H9 (cell line): ENCODE measurements around the gene TGFBRAP1. TPM values are rescaled to one million over a fixed set of nuclear protein-coding genes. Genes with fewer than 3 reads are reported as not detected.

ENCODE experiments used
- DNase-seq: peaks from one replicate; pipeline ENCODE4 v3.0.0-alpha.2; 2017
- H2AFZ ChIP-seq: one replicate; pipeline ENCODE4 v1.6.1; 2013; ENCODE audit warnings: mild to moderate bottlenecking, low read length, control low read depth, moderate library complexity
- H2AK5ac ChIP-seq: 2 replicates; pipeline ENCODE4 v1.6.1; 2013; ENCODE audit warnings: low read length, control low read depth, mixed read lengths; ENCODE audit not compliant: insufficient read length
- H2BK120ac ChIP-seq: one replicate; pipeline ENCODE4 v1.6.1; 2013; ENCODE audit warnings: low read depth, mild to moderate bottlenecking, low read length, control low read depth, inconsistent platforms; ENCODE audit not compliant: poor library complexity, severe bottlenecking
- H2BK12ac ChIP-seq: 2 replicates; pipeline ENCODE4 v1.6.1; 2013; ENCODE audit warnings: low read length, control low read depth, mixed read lengths, low read depth; ENCODE audit not compliant: insufficient read length
- H2BK15ac ChIP-seq: 2 replicates; pipeline ENCODE4 v1.6.1; 2013; ENCODE audit warnings: low read depth, low read length, control low read depth
- H2BK20ac ChIP-seq: one replicate; pipeline ENCODE4 v1.6.1; 2013; ENCODE audit warnings: low read depth, mild to moderate bottlenecking, low read length, control low read depth, inconsistent platforms; ENCODE audit not compliant: poor library complexity, severe bottlenecking
- H2BK5ac ChIP-seq: 2 replicates; pipeline ENCODE4 v1.6.1; 2013; ENCODE audit warnings: low read length, control low read depth, mixed read lengths; ENCODE audit not compliant: insufficient read length
- H3K14ac ChIP-seq: 2 replicates; pipeline ENCODE4 v1.6.1; 2013; ENCODE audit warnings: low read length, control low read depth; ENCODE audit not compliant: insufficient read depth
- H3K18ac ChIP-seq: 2 replicates; pipeline ENCODE4 v1.6.1; 2013; ENCODE audit warnings: low read depth, mild to moderate bottlenecking, mixed read lengths, low read length, control low read depth; ENCODE audit not compliant: insufficient read length
- H3K23ac ChIP-seq: 2 replicates; pipeline ENCODE4 v1.6.1; 2013; ENCODE audit warnings: low read length, control low read depth, mixed read lengths, low read depth; ENCODE audit not compliant: insufficient read length
- H3K23me2 ChIP-seq: 2 replicates; pipeline ENCODE4 v1.6.1; 2013; ENCODE audit warnings: low read depth, mild to moderate bottlenecking, mixed read lengths, low read length, control low read depth; ENCODE audit not compliant: insufficient read length, poor library complexity, severe bottlenecking
- H3K27ac ChIP-seq: 2 replicates; pipeline ENCODE4 v1.5.1; 2013; ENCODE audit warnings: low read length, control low read depth, mixed read lengths, low read depth; ENCODE audit not compliant: insufficient read length
- H3K27me3 ChIP-seq: 2 replicates; pipeline ENCODE4 v1.6.1; 2013; ENCODE audit warnings: low read length, control low read depth, inconsistent platforms; ENCODE audit not compliant: insufficient read depth
- H3K4ac ChIP-seq: 2 replicates; pipeline ENCODE4 v1.6.1; 2013; ENCODE audit warnings: low read depth, mild to moderate bottlenecking, control low read depth, inconsistent platforms, low read length, moderate library complexity
- H3K4me1 ChIP-seq: 2 replicates; pipeline ENCODE4 v1.6.1; 2013; ENCODE audit warnings: low read length, control low read depth, inconsistent platforms; ENCODE audit not compliant: insufficient read depth
- H3K4me2 ChIP-seq: 2 replicates; pipeline ENCODE4 v1.6.1; 2013; ENCODE audit warnings: low read length, control low read depth, mixed read lengths; ENCODE audit not compliant: insufficient read length, insufficient read depth
- H3K56ac ChIP-seq: 2 replicates; pipeline ENCODE4 v1.6.1; 2013; ENCODE audit warnings: low read depth, mild to moderate bottlenecking, mixed read lengths, low read length, control low read depth; ENCODE audit not compliant: insufficient read length
- H3K79me1 ChIP-seq: 2 replicates; pipeline ENCODE4 v1.6.1; 2013; ENCODE audit warnings: low read depth, mild to moderate bottlenecking, moderate library complexity, low read length, control low read depth, inconsistent platforms; ENCODE audit not compliant: insufficient read depth, poor library complexity, severe bottlenecking
- H3K79me2 ChIP-seq: 2 replicates; pipeline ENCODE4 v1.6.1; 2013; ENCODE audit warnings: low read length, control low read depth, inconsistent platforms; ENCODE audit not compliant: insufficient read depth
- H3K9ac ChIP-seq: 2 replicates; pipeline ENCODE4 v1.6.1; 2013; ENCODE audit warnings: low read length, control low read depth, mixed read lengths; ENCODE audit not compliant: insufficient read length; ENCODE audit errors: extremely low read depth
- H3K9me3 ChIP-seq: one replicate; pipeline ENCODE4 v1.6.1; 2013; ENCODE audit warnings: low read depth, low read length, inconsistent platforms; ENCODE audit not compliant: control insufficient read depth
- H3T11ph ChIP-seq: one replicate; pipeline ENCODE4 v1.6.1; 2013; ENCODE audit warnings: mild to moderate bottlenecking, low read length, control low read depth, inconsistent platforms
- H4K20me1 ChIP-seq: one replicate; pipeline ENCODE4 v1.6.1; 2013; ENCODE audit not compliant: control insufficient read depth, insufficient read length, insufficient read depth
- H4K5ac ChIP-seq: 2 replicates; pipeline ENCODE4 v1.6.1; 2013; ENCODE audit warnings: low read depth, mild to moderate bottlenecking, mixed read lengths, low read length, control low read depth; ENCODE audit not compliant: insufficient read length
- H4K8ac ChIP-seq: replicated peaks from 2 replicates; pipeline ENCODE4 v1.6.1; 2013; ENCODE audit warnings: low read length, control low read depth, mixed read lengths, low read depth; ENCODE audit not compliant: insufficient read length
- H4K91ac ChIP-seq: 2 replicates; pipeline ENCODE4 v1.6.1; 2013; ENCODE audit warnings: low read depth, mild to moderate bottlenecking, moderate library complexity, mixed read lengths, low read length, control low read depth; ENCODE audit not compliant: insufficient read length
- H3K27ac Mint-ChIP-seq, 3 experiments: 2 replicates in 2 of 3; 3 replicates in 1 of 3; pipeline ENCODE4 v1.8.0; 2020 to 2021; ENCODE audit warnings: mixed read lengths in 3 of 3, mild to moderate bottlenecking in 1 of 3, moderate library complexity in 1 of 3
- H3K27me3 Mint-ChIP-seq: 2 replicates; pipeline ENCODE4 v1.8.0; 2021; ENCODE audit warnings: low read depth, mild to moderate bottlenecking, moderate library complexity, mixed read lengths
- H3K36me3 Mint-ChIP-seq, 3 experiments: 2 replicates in 2 of 3; 3 replicates in 1 of 3; pipeline ENCODE4 v1.8.0; 2020 to 2021; ENCODE audit warnings: low read depth in 3 of 3, mixed read lengths in 3 of 3; ENCODE audit not compliant: insufficient read depth in 1 of 3
- H3K4me1 Mint-ChIP-seq, 2 experiments: 2 replicates each; pipeline ENCODE4 v1.8.0; 2020; ENCODE audit warnings: mixed read lengths in 2 of 2
- H3K4me3 Mint-ChIP-seq, 2 experiments: 2 replicates in 1 of 2; 3 replicates in 1 of 2; pipeline ENCODE4 v1.8.0; 2020 to 2021; ENCODE audit warnings: mild to moderate bottlenecking in 2 of 2, mixed read lengths in 2 of 2, moderate library complexity in 1 of 2
- H3K9me3 Mint-ChIP-seq, 2 experiments: 2 replicates in 1 of 2; 3 replicates in 1 of 2; pipeline ENCODE4 v1.8.0; 2020; ENCODE audit warnings: mild to moderate bottlenecking in 2 of 2, mixed read lengths in 2 of 2, moderate library complexity in 1 of 2
- CTCF ChIP-seq: fragments of 200-600 bp; sonication (generic); conservative IDR thresholded peaks from 3 replicates; pipeline ENCODE4 v1.8.0; 2021; ENCODE audit warnings: antibody characterized with exemption, mild to moderate bottlenecking
- WGBS: extraction: QIAGEN DNeasy Blood & Tissue Kit; methylation state at CpG from one replicate; pipeline ENCODE4 v1.1.7; 2013; ENCODE audit warnings: missing lambda C conversion rate, low lambda C conversion rate, mixed read lengths; ENCODE audit not compliant: insufficient read length; ENCODE audit errors: extremely low coverage; 5-methylcytosine and 5-hydroxymethylcytosine counted together
- total RNA-seq: library from RNA; stranded (reverse); gene quantifications from 2 replicates; pipeline ENCODE4 v1.2.1, GENCODE V29; 2021

The TGFBRAP1 gene
- total RNA-seq, 1 experiment from 2014 or later = 23.6 TPM

GRCh38 chr2:105373895-105374401 lies 44.4 kb upstream of the TGFBRAP1 start:
- Histone ChIP-seq H3K14ac (no peak overlapping the region; the same call in 1 of the 2 replicates), H2AFZ (no peak overlapping the region), H3K9ac (no peak overlapping the region), H3K4ac (no peak overlapping the region), H3K18ac (no peak overlapping the region), H3K79me2 (no peaks in the 10 kb centered on the region), H3T11ph (no peak overlapping the region), H2BK120ac (no peak overlapping the region), H4K20me1 (no peaks in the 10 kb centered on the region), H2BK20ac (no peak overlapping the region), H2BK12ac (no peak overlapping the region), H4K5ac (no peak overlapping the region), H4K8ac (no peak overlapping the region), H3K56ac (no peak overlapping the region), H3K9me3 (no peaks in the 10 kb centered on the region), H3K27me3 (no peaks in the 10 kb centered on the region), H4K91ac (no peak overlapping the region), H3K27ac (no peak overlapping the region), H3K4me1 (no peaks in the 10 kb centered on the region), H2AK5ac (no peak overlapping the region), H3K79me1 (no peaks in the 10 kb centered on the region), H2BK5ac (no peak overlapping the region), H3K23me2 (no peaks in the 10 kb centered on the region), H3K4me2 (no peak overlapping the region), H2BK15ac (no peak overlapping the region), H3K23ac (no peak overlapping the region)
- no peak overlapping the region for H3K4me3 Mint-ChIP-seq
- DNase-seq = no peak
- TF ChIP-seq CTCF = no peak
- H3K4me1 Mint-ChIP-seq = peaks cover 2 to 7% of the 10 kb centered on the region in 2 experiments
- no CpG with 5 or more reads among the region's 9 CpGs for WGBS
- H3K27ac Mint-ChIP-seq = peak overlapping the region; percentile 26 to 89 (median 37); a peak in 3 of 7 replicates
- H3K9me3 Mint-ChIP-seq = no peaks in the 10 kb centered on the region
- H3K27me3 Mint-ChIP-seq = no peaks in the 10 kb centered on the region; the same call in 1 of the 2 replicates
- peaks cover 0 to 38% (median 22%) of the 10 kb centered on the region in 3 experiments; a peak in 5 of 7 replicates for H3K36me3 Mint-ChIP-seq
